HG03571 (cell line): ENCODE results near the gene TGFBR3.

Source experiments
- ATAC-seq: cut with Tn5 transposase; IDR thresholded peaks from one replicate; pipeline ENCODE4 v1.9.1; 2021; ENCODE audit not compliant: unreplicated experiment

Gene TGFBR3

GRCh38 chr1:91885716-91886506 lies at the start of gene TGFBR3:
TSS of gene TGFBR3 (minus strand) at chr1:91886151. CDS start at chr1:91861531, 24,620 bp downstream.
- ATAC-seq, result peak; percentile 52

- ATAC-seq, result no peak
Measured at GRCh38 chr1:91929250-91929649, 43.3 kb upstream of the TGFBR3 start.

- ATAC-seq, result no peak
Measured at GRCh38 chr1:91928026-91928425, 42.1 kb upstream of the TGFBR3 start.

- no peak for ATAC-seq
Measured at GRCh38 chr1:91925644-91926435, 39.9 kb upstream of the TGFBR3 start.

GRCh38 chr1:91924146-91924545 lies 38.2 kb upstream of the TGFBR3 start:
- no peak for ATAC-seq

GRCh38 chr1:91919962-91920361 lies 34.0 kb upstream of the TGFBR3 start:
- no peak for ATAC-seq

GRCh38 chr1:91916811-91917460 lies 31.0 kb upstream of the TGFBR3 start:
- ATAC-seq, result no peak

- ATAC-seq, result no peak
Measured at GRCh38 chr1:91916046-91916445, 30.1 kb upstream of the TGFBR3 start.

GRCh38 chr1:91913018-91913417 lies 27.1 kb upstream of the TGFBR3 start:
- no peak for ATAC-seq

- ATAC-seq, result no peak
Measured at GRCh38 chr1:91912266-91912665, 26.3 kb upstream of the TGFBR3 start.

GRCh38 chr1:91901231-91901630 lies 15.3 kb upstream of the TGFBR3 start:
- ATAC-seq, result no peak

GRCh38 chr1:91900562-91900961 lies 14.6 kb upstream of the TGFBR3 start:
- ATAC-seq, result no peak

- ATAC-seq, result no peak
Measured at GRCh38 chr1:91897016-91897415, 11.1 kb upstream of the TGFBR3 start.

- no peak for ATAC-seq
Measured at GRCh38 chr1:91895832-91896556, 10.0 kb upstream of the TGFBR3 start.

- no peak for ATAC-seq
Measured at GRCh38 chr1:91894036-91894761, 8.2 kb upstream of the TGFBR3 start.

GRCh38 chr1:91891969-91892368 lies 6.0 kb upstream of the TGFBR3 start:
- ATAC-seq, result no peak

- ATAC-seq, result no peak
Measured at GRCh38 chr1:91891454-91891853, 5.5 kb upstream of the TGFBR3 start.

- ATAC-seq, result no peak
Measured at GRCh38 chr1:91889717-91890459, 3.9 kb upstream of the TGFBR3 start.

- ATAC-seq, result peak; percentile 14
Measured at GRCh38 chr1:91885213-91885715, 687 bp downstream of the TGFBR3 start.
